Measurements from ENCODE around the gene SPDYA. TPM values are rescaled to one million over a fixed set of nuclear protein-coding genes. Genes with fewer than 3 reads are reported as not detected.

SPDYA gene
- total RNA-seq, 2 experiments from 2014 or later, result 12.7 to 12.8 TPM

DNA sequence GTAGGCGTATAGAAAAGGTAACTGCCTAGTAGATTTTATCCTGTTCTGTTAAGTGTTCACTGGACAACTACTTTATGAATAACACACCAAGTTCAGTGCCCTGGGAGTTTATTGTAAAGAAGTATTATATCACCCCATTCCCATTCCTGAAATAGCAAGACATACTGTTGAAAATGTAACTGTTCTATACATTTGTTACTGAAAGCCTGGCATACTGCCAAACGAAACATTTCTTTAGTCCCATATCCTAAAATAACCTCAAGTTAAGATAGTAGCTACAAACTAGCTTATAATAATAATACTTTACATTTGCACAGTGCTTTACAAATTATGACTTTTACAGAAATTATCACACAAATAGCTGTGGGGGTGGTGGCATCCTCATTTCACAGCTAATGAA is 25.1 kb downstream of the SPDYA start:
- Mint-ChIP-seq H3K36me3 (ENCODE audit: low read depth) (no peaks in the 10 kb centered on the region), H3K27ac (no peak overlapping the region), H3K4me1 (ENCODE audit: low read depth) (no peaks in the 10 kb centered on the region), H3K27me3 (no peaks in the 10 kb centered on the region), H3K4me3 (no peak overlapping the region), H3K9me3 (no peaks in the 10 kb centered on the region)
- CTCF ChIA-PET, result interaction anchor here (0.9 kb wide), 1 partner anchor 269 kb away, joined by 4 read pairs; no protein-coding TSS in a partner anchor
- POLR2A ChIA-PET, result no interaction called here
- H3K9me3 ChIP-seq (ENCODE audit: control insufficient read depth in 1 of 2, insufficient read depth in 1 of 2, low read length in 2 of 2), result no peaks in the 10 kb centered on the region
- H3K27me3 ChIP-seq (ENCODE audit: control insufficient read depth in 1 of 2, insufficient read depth in 2 of 2, low read length in 2 of 2), result no peaks in the 10 kb centered on the region
- no peak for DNase-seq
- no peaks in the 10 kb centered on the region for H3K36me3 ChIP-seq (ENCODE audit: insufficient read depth, low read length)
- no peak overlapping the region for H3K4me3 ChIP-seq (ENCODE audit: low read length)
- intact Hi-C loops (cut with DNase I, micrococcal nuclease), result no loop called here
- no peak overlapping the region for H3K27ac ChIP-seq (ENCODE audit: low read depth in 1 of 2, low read length in 2 of 2)
- TF ChIP-seq, protein P1, sequence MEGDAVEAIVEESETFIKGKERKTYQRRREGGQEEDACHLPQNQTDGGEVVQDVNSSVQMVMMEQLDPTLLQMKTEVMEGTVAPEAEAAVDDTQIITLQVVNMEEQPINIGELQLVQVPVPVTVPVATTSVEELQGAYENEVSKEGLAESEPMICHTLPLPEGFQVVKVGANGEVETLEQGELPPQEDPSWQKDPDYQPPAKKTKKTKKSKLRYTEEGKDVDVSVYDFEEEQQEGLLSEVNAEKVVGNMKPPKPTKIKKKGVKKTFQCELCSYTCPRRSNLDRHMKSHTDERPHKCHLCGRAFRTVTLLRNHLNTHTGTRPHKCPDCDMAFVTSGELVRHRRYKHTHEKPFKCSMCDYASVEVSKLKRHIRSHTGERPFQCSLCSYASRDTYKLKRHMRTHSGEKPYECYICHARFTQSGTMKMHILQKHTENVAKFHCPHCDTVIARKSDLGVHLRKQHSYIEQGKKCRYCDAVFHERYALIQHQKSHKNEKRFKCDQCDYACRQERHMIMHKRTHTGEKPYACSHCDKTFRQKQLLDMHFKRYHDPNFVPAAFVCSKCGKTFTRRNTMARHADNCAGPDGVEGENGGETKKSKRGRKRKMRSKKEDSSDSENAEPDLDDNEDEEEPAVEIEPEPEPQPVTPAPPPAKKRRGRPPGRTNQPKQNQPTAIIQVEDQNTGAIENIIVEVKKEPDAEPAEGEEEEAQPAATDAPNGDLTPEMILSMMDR (IDR thresholded peaks at IDR 0.05), result no peak
- ATAC-seq (ENCODE audit: poor library complexity), result no peak
- H3K4me1 ChIP-seq (ENCODE audit: insufficient read depth, low read length), result no peaks in the 10 kb centered on the region

DNA sequence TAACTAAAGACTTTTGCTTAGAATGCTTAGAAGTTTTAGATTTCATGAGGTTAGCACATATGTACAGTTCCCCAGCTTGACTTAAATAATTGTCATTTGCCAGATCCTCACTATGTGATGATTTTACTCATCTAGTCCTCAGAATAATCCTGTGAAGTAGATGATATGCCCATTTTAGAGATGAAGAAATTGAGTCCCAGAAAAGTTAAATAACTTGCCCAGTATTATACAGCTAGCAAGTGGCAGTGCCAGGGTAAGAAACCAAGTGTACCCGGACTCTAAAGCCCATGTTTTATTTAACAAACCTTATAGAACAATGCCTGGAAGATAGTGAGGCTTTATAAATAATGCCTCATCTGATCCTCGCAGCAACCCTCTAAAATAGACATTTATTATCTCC is 28.3 kb downstream of the SPDYA start:
- Histone ChIP-seq H3K27me3 (ENCODE audit: control insufficient read depth in 1 of 2, insufficient read depth in 2 of 2, low read length in 2 of 2) (no peaks in the 10 kb centered on the region), H3K4me3 (ENCODE audit: low read length) (no peak overlapping the region), H3K36me3 (ENCODE audit: insufficient read depth, low read length) (no peaks in the 10 kb centered on the region), H3K27ac (ENCODE audit: low read depth in 1 of 2, low read length in 2 of 2) (no peak overlapping the region), H3K4me1 (ENCODE audit: insufficient read depth, low read length) (no peaks in the 10 kb centered on the region), H3K9me3 (ENCODE audit: control insufficient read depth in 1 of 2, insufficient read depth in 1 of 2, low read length in 2 of 2) (no peaks in the 10 kb centered on the region)
- DNase-seq, result no peak
- Mint-ChIP-seq H3K4me1 (ENCODE audit: low read depth) (no peaks in the 10 kb centered on the region), H3K36me3 (ENCODE audit: low read depth) (no peaks in the 10 kb centered on the region), H3K4me3 (no peak overlapping the region), H3K27me3 (no peaks in the 10 kb centered on the region), H3K9me3 (no peaks in the 10 kb centered on the region), H3K27ac (no peak overlapping the region)
- no peak for ATAC-seq (ENCODE audit: poor library complexity)
- CTCF ChIA-PET, result interaction anchor here (0.9 kb wide), 1 partner anchor 14 kb away, joined by 3 read pairs; no protein-coding TSS in a partner anchor
- intact Hi-C loops (cut with DNase I, micrococcal nuclease), result no loop called here
- POLR2A ChIA-PET, result no interaction called here
- TF ChIP-seq, protein P1 (IDR thresholded peaks at IDR 0.05), result no peak

DNA sequence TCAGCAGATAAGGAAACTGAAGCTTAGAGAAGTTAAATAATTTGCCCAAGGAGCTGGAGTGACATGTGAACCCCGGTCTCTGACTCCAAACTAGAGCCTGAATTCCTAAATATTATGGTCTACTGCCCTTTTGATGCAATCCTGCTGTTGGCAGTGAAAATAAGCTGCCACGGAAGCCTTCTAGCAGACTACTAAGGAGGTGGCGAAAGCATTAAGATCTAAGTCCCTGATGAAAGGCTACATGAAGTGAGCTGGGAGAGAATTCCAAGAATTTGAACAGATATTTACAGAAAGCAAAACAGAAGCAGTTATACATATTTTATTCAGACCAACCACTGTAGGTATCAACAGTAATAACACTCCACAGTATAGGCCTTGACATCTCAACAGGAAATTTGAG is 31.4 kb downstream of the SPDYA start:
- no peak overlapping the region for H3K4me3 Mint-ChIP-seq
- no peaks in the 10 kb centered on the region for H3K27me3 ChIP-seq (ENCODE audit: control insufficient read depth in 1 of 2, insufficient read depth in 2 of 2, low read length in 2 of 2)
- H3K9me3 ChIP-seq (ENCODE audit: control insufficient read depth in 1 of 2, insufficient read depth in 1 of 2, low read length in 2 of 2), result no peaks in the 10 kb centered on the region
- POLR2A ChIA-PET, result no interaction called here
- no peaks in the 10 kb centered on the region for H3K4me1 ChIP-seq (ENCODE audit: insufficient read depth, low read length)
- peaks cover 8% of the 10 kb centered on the region for H3K36me3 Mint-ChIP-seq (ENCODE audit: low read depth)
- H3K27ac ChIP-seq (ENCODE audit: low read depth in 1 of 2, low read length in 2 of 2), result no peak overlapping the region
- ATAC-seq (ENCODE audit: poor library complexity) (no peak), DNase-seq (no peak)
- H3K27ac Mint-ChIP-seq, result no peak overlapping the region
- intact Hi-C loops (cut with DNase I, micrococcal nuclease), result no loop called here
- no peaks in the 10 kb centered on the region for H3K9me3 Mint-ChIP-seq
- TF ChIP-seq, protein P1 (IDR thresholded peaks at IDR 0.05), result no peak
- no peak overlapping the region for H3K4me3 ChIP-seq (ENCODE audit: low read length)
- CTCF ChIA-PET, result no interaction called here
- H3K27me3 Mint-ChIP-seq, result no peaks in the 10 kb centered on the region
- no peaks in the 10 kb centered on the region for H3K36me3 ChIP-seq (ENCODE audit: insufficient read depth, low read length)
- no peaks in the 10 kb centered on the region for H3K4me1 Mint-ChIP-seq (ENCODE audit: low read depth)
